Astrocyte (in vitro differentiated cells and primary cell): ENCODE data around the gene VPS37D. TPM values are rescaled to one million over a fixed set of nuclear protein-coding genes. Genes with fewer than 3 reads are reported as not detected.
"Not testable (repeated sequence)": the region's sequence is repeated elsewhere in the genome, so short reads cannot be mapped to it uniquely, and the experiment has no call there.

ENCODE experiments used
- DNase-seq: peaks from one replicate; pipeline ENCODE4 v3.0.0-alpha.2; 2010; ENCODE audit warnings: low read depth
- FAIRE-seq: peaks from 2 replicates; lab custom pipeline; 2011; peaks lifted over from hg19 to GRCh38; lab: Jason Lieb, UNC
- H2AFZ ChIP-seq: 2 replicates; pipeline ENCODE4 v1.6.0; 2012; ENCODE audit warnings: low read depth, low read length, inconsistent platforms
- H3K27ac ChIP-seq: 2 replicates; pipeline ENCODE4 v1.5.1; 2011; ENCODE audit warnings: low read depth, low read length, inconsistent platforms
- H3K27me3 ChIP-seq: 2 replicates; pipeline ENCODE4 v1.6.0; 2011; ENCODE audit warnings: low read length, inconsistent platforms; ENCODE audit not compliant: insufficient read depth
- H3K36me3 ChIP-seq: 2 replicates; pipeline ENCODE4 v1.5.1; 2011; ENCODE audit warnings: low read length, inconsistent platforms; ENCODE audit not compliant: insufficient read depth
- H3K4me1 ChIP-seq: 2 replicates; pipeline ENCODE4 v1.5.1; 2011; ENCODE audit warnings: low read length, inconsistent platforms; ENCODE audit not compliant: insufficient read depth
- H3K4me2 ChIP-seq: 2 replicates; pipeline ENCODE4 v1.6.0; 2012; ENCODE audit warnings: low read length, inconsistent platforms
- H3K4me3 ChIP-seq: 2 replicates; pipeline ENCODE4 v1.5.1; 2011; ENCODE audit warnings: low read depth, mild to moderate bottlenecking, low read length, inconsistent platforms; ENCODE audit not compliant: insufficient read depth
- H3K79me2 ChIP-seq: 2 replicates; pipeline ENCODE4 v1.6.0; 2012; ENCODE audit warnings: mild to moderate bottlenecking, low read length, inconsistent platforms; ENCODE audit not compliant: insufficient read depth
- H3K9ac ChIP-seq: 2 replicates; pipeline ENCODE4 v1.6.0; 2012; ENCODE audit warnings: mild to moderate bottlenecking, low read length, inconsistent platforms
- H3K9me3 ChIP-seq: 2 replicates; pipeline ENCODE4 v1.5.1; 2012; ENCODE audit warnings: low read depth, mild to moderate bottlenecking, low read length, inconsistent platforms; ENCODE audit not compliant: insufficient read depth
- H4K20me1 ChIP-seq: 2 replicates; pipeline ENCODE4 v1.6.0; 2012; ENCODE audit warnings: low read length, inconsistent platforms; ENCODE audit not compliant: insufficient read depth
- H3K27ac Mint-ChIP-seq: one replicate; pipeline ENCODE4 v1.8.0; 2021; ENCODE audit warnings: mild to moderate bottlenecking, mixed read lengths; ENCODE audit not compliant: unreplicated experiment
- H3K27me3 Mint-ChIP-seq: one replicate; pipeline ENCODE4 v1.8.0; 2021; ENCODE audit warnings: low read depth, mixed read lengths; ENCODE audit not compliant: unreplicated experiment
- H3K36me3 Mint-ChIP-seq: one replicate; pipeline ENCODE4 v1.8.0; 2021; ENCODE audit warnings: low read depth, mixed read lengths; ENCODE audit not compliant: unreplicated experiment
- H3K4me1 Mint-ChIP-seq: one replicate; pipeline ENCODE4 v1.8.0; 2021; ENCODE audit warnings: low read depth, mixed read lengths; ENCODE audit not compliant: unreplicated experiment
- H3K4me3 Mint-ChIP-seq: one replicate; pipeline ENCODE4 v1.8.0; 2021; ENCODE audit warnings: mild to moderate bottlenecking, moderate library complexity, mixed read lengths; ENCODE audit not compliant: unreplicated experiment
- H3K9me3 Mint-ChIP-seq: one replicate; pipeline ENCODE4 v1.8.0; 2021; ENCODE audit warnings: mild to moderate bottlenecking, mixed read lengths; ENCODE audit not compliant: unreplicated experiment
- EZH2 ChIP-seq: IDR thresholded peaks from 2 replicates; pipeline ENCODE4 v1.6.1; 2012; ENCODE audit warnings: mild to moderate bottlenecking, low read length, inconsistent platforms; ENCODE audit not compliant: insufficient read depth
- total RNA-seq: library from RNA; stranded (reverse); gene quantifications from 2 replicates; pipeline ENCODE4 v1.2.1, GENCODE V29; 2021
- TF ChIP-seq, protein P1 (sequence below): IDR thresholded peaks from 2 replicates; pipeline ENCODE4 v1.5.1; 2011; ENCODE audit warnings: low read depth, mild to moderate bottlenecking, inconsistent platforms, low read length, moderate library complexity; ENCODE audit not compliant: insufficient read depth

The VPS37D gene
- total RNA-seq, 1 donor from 2014 or later, result 2.9 TPM

- no peaks in the 10 kb centered on the region for H3K36me3 Mint-ChIP-seq
These were observed 51.5 kb downstream of the VPS37D start, which contains the start of gene STX1A for GRCh38 chr7:73718905-73719805. STX1A (minus strand) TSS chr7:73719669; CDS start chr7:73719631, 38 bp downstream.

GRCh38 chr7:73719806-73720169, 52.2 kb downstream of the VPS37D start:
- Histone ChIP-seq H2AFZ (peak overlapping the region; percentile 14), H3K4me1 (peaks cover 31% of the 10 kb centered on the region), H3K27ac (no peak overlapping the region), H3K79me2 (peaks cover 45% of the 10 kb centered on the region), H3K4me2 (peak overlapping the region; percentile 80), H3K9me3 (no peaks in the 10 kb centered on the region), H3K36me3 (peaks cover 9% of the 10 kb centered on the region), H4K20me1 (peaks cover 35% of the 10 kb centered on the region), H3K27me3 (no peaks in the 10 kb centered on the region), H3K4me3 (peak overlapping the region; percentile 35), H3K9ac (no peak overlapping the region)
- H3K36me3 Mint-ChIP-seq, result no peaks in the 10 kb centered on the region
- no peak for FAIRE-seq
- H3K4me3 Mint-ChIP-seq, result peak overlapping the region; percentile 85
- DNase-seq, result no peak
- peaks cover 20% of the 10 kb centered on the region for H3K4me1 Mint-ChIP-seq
- H3K27ac Mint-ChIP-seq, result no peak overlapping the region
- H3K9me3 Mint-ChIP-seq, result no peaks in the 10 kb centered on the region
- TF ChIP-seq, protein P1, sequence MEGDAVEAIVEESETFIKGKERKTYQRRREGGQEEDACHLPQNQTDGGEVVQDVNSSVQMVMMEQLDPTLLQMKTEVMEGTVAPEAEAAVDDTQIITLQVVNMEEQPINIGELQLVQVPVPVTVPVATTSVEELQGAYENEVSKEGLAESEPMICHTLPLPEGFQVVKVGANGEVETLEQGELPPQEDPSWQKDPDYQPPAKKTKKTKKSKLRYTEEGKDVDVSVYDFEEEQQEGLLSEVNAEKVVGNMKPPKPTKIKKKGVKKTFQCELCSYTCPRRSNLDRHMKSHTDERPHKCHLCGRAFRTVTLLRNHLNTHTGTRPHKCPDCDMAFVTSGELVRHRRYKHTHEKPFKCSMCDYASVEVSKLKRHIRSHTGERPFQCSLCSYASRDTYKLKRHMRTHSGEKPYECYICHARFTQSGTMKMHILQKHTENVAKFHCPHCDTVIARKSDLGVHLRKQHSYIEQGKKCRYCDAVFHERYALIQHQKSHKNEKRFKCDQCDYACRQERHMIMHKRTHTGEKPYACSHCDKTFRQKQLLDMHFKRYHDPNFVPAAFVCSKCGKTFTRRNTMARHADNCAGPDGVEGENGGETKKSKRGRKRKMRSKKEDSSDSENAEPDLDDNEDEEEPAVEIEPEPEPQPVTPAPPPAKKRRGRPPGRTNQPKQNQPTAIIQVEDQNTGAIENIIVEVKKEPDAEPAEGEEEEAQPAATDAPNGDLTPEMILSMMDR, result no peak
- no peak for TF ChIP-seq EZH2
- peaks cover 15% of the 10 kb centered on the region for H3K27me3 Mint-ChIP-seq

More at GRCh38 chr7:73718905-73719805, 51.5 kb downstream of the VPS37D start, which contains the start of gene STX1A:
- Mint-ChIP-seq H3K4me1 (peaks cover 20% of the 10 kb centered on the region), H3K27ac (no peak within 1 kb of the TSS), H3K9me3 (no peaks in the 10 kb centered on the region), H3K4me3 (peak within 1 kb of the TSS; percentile 85), H3K27me3 (peaks cover 12% of the 10 kb centered on the region)
- Histone ChIP-seq H3K27me3 (no peaks in the 10 kb centered on the region), H2AFZ (peak within 1 kb of the TSS; percentile 14), H3K27ac (peak within 1 kb of the TSS; percentile 95), H3K9ac (peak within 1 kb of the TSS; percentile 95), H4K20me1 (peaks cover 42% of the 10 kb centered on the region), H3K4me3 (peak within 1 kb of the TSS; percentile 88), H3K4me1 (peaks cover 36% of the 10 kb centered on the region), H3K79me2 (peaks cover 52% of the 10 kb centered on the region), H3K4me2 (peak within 1 kb of the TSS; percentile 91), H3K36me3 (peaks cover 9% of the 10 kb centered on the region), H3K9me3 (no peaks in the 10 kb centered on the region)
- DNase-seq, result peak; percentile 34
- FAIRE-seq, result no peak
- TF ChIP-seq, protein P1, result no peak
- TF ChIP-seq EZH2, result no peak

GRCh38 chr7:73720443-73720842, 52.8 kb downstream of the VPS37D start:
- not testable (repeated sequence) for H3K4me2 ChIP-seq, H3K4me3 ChIP-seq, H3K27ac Mint-ChIP-seq, H2AFZ ChIP-seq, H3K9ac ChIP-seq, H3K27ac ChIP-seq, H3K36me3 Mint-ChIP-seq, H3K9me3 Mint-ChIP-seq, FAIRE-seq, H3K27me3 ChIP-seq, DNase-seq, H3K36me3 ChIP-seq, H3K9me3 ChIP-seq
- H3K27me3 Mint-ChIP-seq, result peaks cover 15% of the 10 kb centered on the region
- H3K4me3 Mint-ChIP-seq, result peak overlapping the region; percentile 85
- peaks cover 20% of the 10 kb centered on the region for H3K4me1 Mint-ChIP-seq
- peaks cover 27% of the 10 kb centered on the region for H3K4me1 ChIP-seq
- peaks cover 39% of the 10 kb centered on the region for H3K79me2 ChIP-seq
- peaks cover 30% of the 10 kb centered on the region for H4K20me1 ChIP-seq
